SU-DHL-6 (cell line): ENCODE data around the gene POU3F3.
A peak's percentile ranks its signal among the peaks of the same experiment; 100 is the strongest.

Experiments
- CTCF ChIP-seq: fragments of 200-600 bp; sonication (generic); IDR thresholded peaks from one replicate; pipeline ENCODE4 v1.5.1; 2017; ENCODE audit warnings: antibody characterized with exemption, mild to moderate bottlenecking, low read length, moderate library complexity; ENCODE audit not compliant: insufficient read depth, poor library complexity, severe bottlenecking
- EZH2phosphoT487 ChIP-seq: fragments of 200-600 bp; sonication (generic), shearing (Covaris generic); conservative IDR thresholded peaks from 2 replicates; pipeline ENCODE4 v1.6.1; 2018; ENCODE audit warnings: mild to moderate bottlenecking, antibody characterized with exemption, low read length, moderate library complexity, mixed read lengths

GRCh38 chr2:104871972-104872865 lies 18.3 kb downstream of the POU3F3 start:
- no peak for TF ChIP-seq CTCF
- TF ChIP-seq EZH2phosphoT487, result 0 out of 2 replicates have a peak, but pooled peaks have one; percentile 41
